ENCODE data around the gene EIF3D.

- TF ChIP-seq CTCF (IDR thresholded peaks at IDR 0.05) (no peak), EP300 (IDR thresholded peaks at IDR 0.05) (no peak), POLR2A (IDR thresholded peaks at IDR 0.05) (no peak)
Measured at GRCh38 chr22:36568846-36569245, 39.9 kb upstream of the EIF3D start.
